Medulla oblongata (tissue), 1 donor: ENCODE measurements around the gene WDR36.
"Not testable (repeated sequence)": the region's sequence is repeated elsewhere in the genome, so short reads cannot be mapped to it uniquely, and the experiment has no call there.

Experiments
- DNase-seq: peaks from one replicate; pipeline ENCODE4 v3.0.0-alpha.2; 2015; ENCODE audit errors: extremely low spot score

Gene WDR36

GRCh38 chr5:111135946-111136345, 43.8 kb downstream of the WDR36 start:
- DNase-seq = no peak

GRCh38 chr5:111138096-111138495, 45.9 kb downstream of the WDR36 start:
- no peak for DNase-seq

- DNase-seq = not testable (repeated sequence)
Observed at GRCh38 chr5:111141471-111141870, 49.3 kb downstream of the WDR36 start.

- DNase-seq = no peak
Observed at GRCh38 chr5:111142932-111143331, 50.8 kb downstream of the WDR36 start.

- no peak for DNase-seq
Observed at GRCh38 chr5:111143910-111144309, 51.8 kb downstream of the WDR36 start.

GRCh38 chr5:111144352-111144930, 52.3 kb downstream of the WDR36 start:
- DNase-seq = no peak

- DNase-seq = no peak
Observed at GRCh38 chr5:111146053-111146452, 53.9 kb downstream of the WDR36 start.

- no peak for DNase-seq
Observed at GRCh38 chr5:111147502-111147901, 55.4 kb downstream of the WDR36 start.

GRCh38 chr5:111151998-111152397, 59.9 kb downstream of the WDR36 start:
- no peak for DNase-seq

GRCh38 chr5:111153483-111153882, 61.3 kb downstream of the WDR36 start:
- no peak for DNase-seq

- no peak for DNase-seq
Observed at GRCh38 chr5:111153945-111154344, 61.8 kb downstream of the WDR36 start.

GRCh38 chr5:111158105-111158744, 66.1 kb downstream of the WDR36 start:
- peak; percentile 93 for DNase-seq

- no peak for DNase-seq
Observed at GRCh38 chr5:111159845-111160244, 67.7 kb downstream of the WDR36 start.

GRCh38 chr5:111163000-111163399, 70.9 kb downstream of the WDR36 start:
- no peak for DNase-seq

- no peak for DNase-seq
Observed at GRCh38 chr5:111165058-111165457, 72.9 kb downstream of the WDR36 start.

- no peak for DNase-seq
Observed at GRCh38 chr5:111167551-111167950, 75.4 kb downstream of the WDR36 start.

GRCh38 chr5:111168608-111169007, 76.5 kb downstream of the WDR36 start:
- DNase-seq = no peak

- DNase-seq = no peak
Observed at GRCh38 chr5:111169269-111169668, 77.1 kb downstream of the WDR36 start.

- no peak for DNase-seq
Observed at GRCh38 chr5:111170279-111170678, 78.1 kb downstream of the WDR36 start.

- DNase-seq = no peak
Observed at GRCh38 chr5:111172504-111172903, 80.4 kb downstream of the WDR36 start.

GRCh38 chr5:111173476-111173875, 81.3 kb downstream of the WDR36 start:
- no peak for DNase-seq
